D721Med (cell line): Measurements from ENCODE around the gene SLC9A9.

Experiments used
- DNase-seq: peaks from one replicate; pipeline ENCODE4 v3.0.0; 2011; ENCODE audit warnings: low spot score; ENCODE audit not compliant: insufficient read length
- FAIRE-seq: peaks from 2 replicates; lab custom pipeline; 2011; peaks lifted over from hg19 to GRCh38; lab: Jason Lieb, UNC
- CTCF ChIP-seq: IDR thresholded peaks from 2 replicates; pipeline ENCODE4 v1.5.1; 2012; ENCODE audit warnings: mild to moderate bottlenecking, control low read depth; ENCODE audit not compliant: insufficient read depth; ENCODE audit errors: missing control alignments

SLC9A9 gene

GRCh38 chr3:143418391-143418790 is 429.9 kb downstream of the SLC9A9 start:
- no peak for DNase-seq
- no peak for FAIRE-seq
- TF ChIP-seq CTCF, result no peak

- TF ChIP-seq CTCF, result no peak
- DNase-seq (no peak), FAIRE-seq (no peak)
Observed at GRCh38 chr3:143416229-143416628, 432.0 kb downstream of the SLC9A9 start.

DNA sequence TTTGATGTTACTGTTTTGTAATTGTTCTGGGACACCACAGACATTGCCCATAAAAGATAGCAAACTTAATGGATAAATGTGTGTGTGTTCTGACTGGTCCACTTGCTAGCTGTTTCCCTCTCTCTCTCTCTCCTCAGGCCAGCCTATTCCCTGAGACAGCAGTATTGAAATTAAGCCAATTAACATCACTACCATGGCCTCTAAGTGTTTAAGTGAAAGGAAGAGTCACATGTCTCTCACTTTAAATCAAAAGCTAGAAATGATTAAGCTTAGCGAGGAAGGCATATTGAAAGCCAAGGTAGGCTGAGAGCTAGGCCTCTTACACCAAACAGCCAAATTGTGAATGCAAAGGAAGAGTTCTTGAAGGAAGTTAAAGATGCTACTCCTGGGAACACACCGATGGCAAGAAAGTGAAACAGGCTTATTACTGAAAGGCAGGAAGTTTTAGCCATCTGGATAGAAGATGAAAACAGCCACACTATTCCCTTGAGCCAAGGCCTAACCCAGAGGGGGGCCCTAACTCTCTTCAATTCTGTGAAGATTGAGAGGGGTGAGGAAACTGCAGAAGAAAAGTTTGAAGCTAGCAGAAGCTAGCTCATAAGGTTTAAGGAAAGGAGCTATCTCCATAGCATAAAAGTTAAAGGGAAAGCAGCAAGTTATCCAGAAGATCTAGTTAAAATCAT is 433.6 kb downstream of the SLC9A9 start:
- no peak for TF ChIP-seq CTCF
- no peak for FAIRE-seq
- no peak for DNase-seq

GRCh38 chr3:143413372-143413771 is 434.9 kb downstream of the SLC9A9 start:
- no peak for TF ChIP-seq CTCF
- FAIRE-seq (no peak), DNase-seq (no peak)

DNA sequence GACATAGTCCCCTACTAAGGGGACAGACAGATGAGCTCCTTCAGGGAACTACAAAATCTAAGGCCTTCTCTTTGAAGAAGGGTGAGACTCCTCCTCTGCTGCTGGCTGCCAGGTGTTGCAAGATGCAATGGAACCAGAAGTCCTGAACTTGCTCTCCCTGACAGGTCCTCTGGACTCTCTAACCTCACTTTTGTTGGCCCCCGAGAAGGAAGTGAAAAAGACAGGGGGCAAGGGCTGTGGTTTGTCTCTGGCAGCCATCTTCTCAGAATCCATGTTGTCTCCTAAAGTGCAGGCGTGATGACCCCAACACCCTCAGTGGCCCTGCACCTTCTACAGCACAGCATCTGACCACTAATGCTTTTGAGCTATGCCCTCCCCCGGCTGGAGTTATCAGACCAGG is 436.2 kb downstream of the SLC9A9 start:
- no peak for TF ChIP-seq CTCF
- no peak for DNase-seq
- no peak for FAIRE-seq

- no peak for TF ChIP-seq CTCF
- FAIRE-seq (no peak), DNase-seq (no peak)
Observed at GRCh38 chr3:143410259-143410658, 438.0 kb downstream of the SLC9A9 start.

- no peak for DNase-seq
- FAIRE-seq, result no peak
- TF ChIP-seq CTCF, result no peak
Observed at GRCh38 chr3:143408771-143409170, 439.5 kb downstream of the SLC9A9 start.
